GM23248 (cell line): ENCODE measurements around the gene PTGFRN.

Experiments
- EZH2 ChIP-seq: fragments of 200-600 bp; sonication (generic); IDR thresholded peaks from 2 replicates; pipeline ENCODE4 v1.6.1; 2018; ENCODE audit warnings: antibody characterized with exemption, mild to moderate bottlenecking; ENCODE audit not compliant: insufficient read depth, poor library complexity, severe bottlenecking
- EZH2phosphoT487 ChIP-seq: fragments of 200-600 bp; sonication (generic); IDR thresholded peaks from 2 replicates; pipeline ENCODE4 v1.6.1; 2018; ENCODE audit warnings: antibody characterized with exemption, moderate library complexity, mild to moderate bottlenecking, low read depth; ENCODE audit not compliant: insufficient read depth

DNA sequence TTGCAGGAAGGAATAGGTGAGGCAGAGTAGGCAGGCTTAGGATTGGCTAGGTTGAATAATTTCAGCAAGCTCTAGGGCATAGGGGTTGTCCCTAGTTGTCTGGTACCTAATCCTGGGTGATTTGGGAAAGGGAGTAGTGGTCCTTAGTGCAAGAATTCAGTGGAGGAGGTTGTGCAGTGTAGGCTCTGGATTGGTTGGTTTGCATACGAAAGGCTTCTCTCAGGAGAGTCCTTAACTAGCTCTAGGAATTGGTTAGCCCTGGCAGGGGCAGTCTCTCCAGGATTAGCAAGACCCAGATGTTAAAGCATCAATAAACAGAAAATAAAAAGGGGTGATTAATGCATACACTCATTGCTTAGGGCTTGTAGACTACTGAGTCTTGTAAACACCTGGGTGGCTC, 82.2 kb downstream of the PTGFRN start:
- TF ChIP-seq EZH2phosphoT487 (no peak), EZH2 (no peak)
